Adrenal gland (tissue), 12 donors: ENCODE results near the gene LPP. TPM values are rescaled to one million over a fixed set of nuclear protein-coding genes. Genes with fewer than 3 reads are reported as not detected.
A peak's percentile ranks its signal among the peaks of the same experiment; 100 is the strongest.

ENCODE experiments used
- DNase-seq, 7 donors: peaks; one replicate each; pipeline ENCODE4 v3.0.0-alpha.2; 2019 to 2020
- H3K27ac ChIP-seq, 5 donors: fragments of 200-600 bp; sonication (generic) in 4 of 5; 1 replicate in 3 of 5; 2 replicates in 2 of 5; pipeline versions ENCODE4 v1.5.1 to v1.8.0; 2016 to 2020; ENCODE audit warnings: mild to moderate bottlenecking in 1 of 5
- H3K27me3 ChIP-seq: fragments of 200-600 bp; 2 replicates; pipeline ENCODE4 v1.8.0; 2021
- H3K36me3 ChIP-seq, 2 donors: fragments of 200-600 bp; replicated peaks in 1 of 2; 1 replicate in 1 of 2; 2 replicates in 1 of 2; pipeline versions ENCODE4 v1.5.1 to v1.8.0; 2018 to 2022
- H3K4me1 ChIP-seq, 2 donors: fragments of 200-600 bp; replicated peaks in 1 of 2; 1 replicate in 1 of 2; 2 replicates in 1 of 2; pipeline versions ENCODE4 v1.5.1 to v1.8.0; 2018 to 2021
- H3K4me3 ChIP-seq, 4 donors: fragments of 200-600 bp; sonication (generic) in 3 of 4; one replicate each; pipeline ENCODE4 v1.5.1; 2016 to 2018
- H3K9me3 ChIP-seq, 3 donors: fragments of 200-600 bp; sonication (generic) in 1 of 3; replicated peaks in 1 of 3; 1 replicate in 2 of 3; 2 replicates in 1 of 3; pipeline versions ENCODE4 v1.5.1 to v1.8.0; 2016 to 2021
- POLR2A ChIP-seq, 2 donors: fragments of 450-650 bp; IDR thresholded peaks; one replicate each; pipeline ENCODE4 v1.6.1; 2017; ENCODE audit warnings: antibody characterized with exemption in 2 of 2, mild to moderate bottlenecking in 2 of 2, moderate library complexity in 1 of 2
- WGBS, 4 donors: extraction: QIAGEN DNeasy Blood & Tissue Kit in 2 of 4; methylation state at CpG; one replicate each; pipeline versions ENCODE4 v1.1.5 to v1.1.7; 2013 to 2017; 5-methylcytosine and 5-hydroxymethylcytosine counted together
- intact Hi-C, 2 donors: fragments of 100-400 bp; cut with DNase I; formaldehyde crosslinking; loops; one replicate each; pipeline versions ENCODE4 v1.14.1 to v1.15.0; 2022 to 2023
- polyA plus RNA-seq, 3 donors: library from polyadenylated mRNA; stranded (reverse); fragments of 200-250 nt in 2 of 3; fragments of 350-450 nt in 1 of 3; fragmentation: Illumina TruSeq in 1 of 3; extraction: RNeasy Lipid Tissue Mini Kit (QIAGEN cat#74804) in 1 of 3; gene quantifications; one replicate each; pipeline ENCODE4 v1.2.3, GENCODE V29; 2013 to 2014
- total RNA-seq, 9 donors: library from RNA; depleted of rRNA in 4 of 9; stranded (reverse); fragments of >200 nt in 4 of 9; fragments of 120-200 nt in 1 of 9; fragmentation: NEBNext Ultra II Directional in 1 of 9; extraction: Animal tissue kit (Norgen Biotek cat#: 25700) in 1 of 9; gene quantifications; one replicate each; pipeline versions ENCODE4 v1.1.0 to v1.2.4, GENCODE V29; 2013 to 2023
- TF ChIP-seq, protein P1 (sequence below), 6 experiments: fragments of 450-650 bp in 4 of 6; fragments of 200-600 bp in 2 of 6; sonication (generic) in 1 of 6; IDR thresholded peaks; 1 replicate in 5 of 6; 2 replicates in 1 of 6; pipeline versions ENCODE4 v1.5.1 to v1.8.0; 2016 to 2021; ENCODE audit warnings: antibody characterized with exemption in 6 of 6, mild to moderate bottlenecking in 2 of 6, moderate library complexity in 1 of 6
- donor health status: healthy with polysubstance abuse.
- donor health status: Bipolar disorder and iron deficiency.
- donor health status: DM: yes; HTN: yes; CAD: no.
- donor health status: DM: no; HTN: no; CAD: no.
- donor health status: DM: no; HTN: no; CAD: no.
- donor health status: DM: yes; HTN: yes; CAD: no.

Gene LPP
- total and polyA plus RNA-seq, 12 donors: 7.0 to 170 (median 101) TPM

DNA sequence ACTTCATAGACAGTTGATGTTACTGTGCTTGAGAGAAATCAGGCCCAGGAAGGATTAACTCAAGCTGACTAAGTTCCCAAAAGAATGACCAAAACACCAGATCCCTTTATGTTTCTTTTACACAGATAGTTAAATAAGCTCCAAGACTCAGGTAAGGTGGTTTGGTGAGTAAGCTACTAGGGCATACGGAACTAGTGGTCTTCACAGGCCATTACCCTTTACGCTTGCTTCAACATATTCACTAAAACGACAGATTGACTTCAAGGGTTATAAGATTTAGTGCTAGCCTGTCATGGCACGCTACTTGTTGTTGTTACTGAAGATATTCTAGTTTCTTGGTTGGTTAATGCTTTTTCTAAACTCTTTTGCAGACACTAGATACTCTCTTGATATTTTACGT is 369.3 kb downstream of the LPP start:
- no peaks in the 10 kb centered on the region for H3K36me3 ChIP-seq
- WGBS, 4 donors: 93 to 98% (median 97%) methylated on average over 5 of the region's 5 CpGs

DNA sequence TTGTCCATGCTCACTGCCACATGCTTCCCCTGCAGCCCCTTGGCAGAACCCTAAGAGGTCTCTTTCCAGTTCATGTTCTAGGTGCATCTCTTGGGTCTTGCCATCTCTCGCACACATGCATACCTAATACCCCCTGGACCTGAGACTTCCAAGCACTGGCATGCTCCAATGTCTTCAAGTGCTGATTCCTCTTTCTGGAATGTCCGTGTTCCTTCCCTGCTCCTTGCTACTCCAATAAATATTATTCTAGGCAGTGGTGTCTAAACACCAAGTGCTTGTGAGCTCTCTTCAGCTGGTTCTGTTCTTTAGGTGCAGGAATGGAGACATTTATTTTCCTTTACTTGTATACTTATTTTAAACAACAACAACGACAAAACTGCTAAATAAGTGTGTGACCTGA is 370.1 kb downstream of the LPP start:
- no peak for TF ChIP-seq POLR2A (IDR thresholded peaks at IDR 0.05)
- H3K27ac ChIP-seq: no peak overlapping the region
- peaks cover 6 to 8% of the 10 kb centered on the region in 2 donors for H3K4me1 ChIP-seq
- no peaks in the 10 kb centered on the region for H3K27me3 ChIP-seq
- DNase-seq: no peak
- H3K36me3 ChIP-seq: no peaks in the 10 kb centered on the region
- intact Hi-C loops: no loop called here
- no peaks in the 10 kb centered on the region for H3K9me3 ChIP-seq
- WGBS, 4 donors: 55 to 92% (median 60%) methylated on average over 3 of the region's 3 CpGs
- H3K4me3 ChIP-seq: no peak overlapping the region

More for the DNA sequence above, 369.3 kb downstream of the LPP start:
- no peak overlapping the region for H3K4me3 ChIP-seq
- TF ChIP-seq, protein P1, sequence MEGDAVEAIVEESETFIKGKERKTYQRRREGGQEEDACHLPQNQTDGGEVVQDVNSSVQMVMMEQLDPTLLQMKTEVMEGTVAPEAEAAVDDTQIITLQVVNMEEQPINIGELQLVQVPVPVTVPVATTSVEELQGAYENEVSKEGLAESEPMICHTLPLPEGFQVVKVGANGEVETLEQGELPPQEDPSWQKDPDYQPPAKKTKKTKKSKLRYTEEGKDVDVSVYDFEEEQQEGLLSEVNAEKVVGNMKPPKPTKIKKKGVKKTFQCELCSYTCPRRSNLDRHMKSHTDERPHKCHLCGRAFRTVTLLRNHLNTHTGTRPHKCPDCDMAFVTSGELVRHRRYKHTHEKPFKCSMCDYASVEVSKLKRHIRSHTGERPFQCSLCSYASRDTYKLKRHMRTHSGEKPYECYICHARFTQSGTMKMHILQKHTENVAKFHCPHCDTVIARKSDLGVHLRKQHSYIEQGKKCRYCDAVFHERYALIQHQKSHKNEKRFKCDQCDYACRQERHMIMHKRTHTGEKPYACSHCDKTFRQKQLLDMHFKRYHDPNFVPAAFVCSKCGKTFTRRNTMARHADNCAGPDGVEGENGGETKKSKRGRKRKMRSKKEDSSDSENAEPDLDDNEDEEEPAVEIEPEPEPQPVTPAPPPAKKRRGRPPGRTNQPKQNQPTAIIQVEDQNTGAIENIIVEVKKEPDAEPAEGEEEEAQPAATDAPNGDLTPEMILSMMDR (IDR thresholded peaks at IDR 0.05): no peak
- no peak for TF ChIP-seq POLR2A (IDR thresholded peaks at IDR 0.05)
- intact Hi-C loops: no loop called here
- no peaks in the 10 kb centered on the region for H3K27me3 ChIP-seq
- no peak overlapping the region for H3K27ac ChIP-seq
- H3K9me3 ChIP-seq: no peaks in the 10 kb centered on the region
- H3K4me1 ChIP-seq: peaks cover 6 to 8% of the 10 kb centered on the region in 2 donors
- no peak for DNase-seq

DNA sequence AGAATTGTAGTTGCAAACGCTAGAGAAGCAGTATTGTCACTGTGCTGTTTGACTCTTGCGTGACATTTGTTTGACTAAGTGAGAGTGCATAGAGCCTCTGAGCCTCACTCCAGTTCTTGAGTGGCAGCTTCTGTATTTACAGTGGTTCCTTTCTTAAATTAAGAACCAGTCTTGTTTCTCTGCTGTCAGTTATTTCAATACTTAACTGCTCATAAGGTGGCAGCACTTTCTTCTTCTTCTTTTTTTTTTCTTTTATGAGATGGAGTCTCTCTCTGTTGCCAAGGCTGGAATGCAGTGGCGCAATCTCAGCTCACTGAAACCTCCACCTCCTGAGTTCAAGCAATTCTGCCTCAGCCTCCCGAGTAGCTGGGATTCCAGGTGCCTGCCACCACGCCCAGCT is 372.1 kb downstream of the LPP start:
- H3K27ac ChIP-seq: no peak overlapping the region
- H3K27me3 ChIP-seq: no peaks in the 10 kb centered on the region
- H3K4me1 ChIP-seq: peaks cover 8 to 9% of the 10 kb centered on the region in 2 donors
- DNase-seq: peak in 6 of 7 donors; percentile 27 to 65 (median 38)
- no peak overlapping the region for H3K4me3 ChIP-seq
- no peaks in the 10 kb centered on the region for H3K36me3 ChIP-seq
- TF ChIP-seq, protein P1 (IDR thresholded peaks at IDR 0.05): peak in 2 of 6 experiments; percentile 4 to 26
- TF ChIP-seq POLR2A (IDR thresholded peaks at IDR 0.05): no peak
- WGBS, 4 donors: 78 to 83% (median 81%) methylated on average over 5 of the region's 5 CpGs
- H3K9me3 ChIP-seq: no peaks in the 10 kb centered on the region
- intact Hi-C loops: no loop called here

DNA sequence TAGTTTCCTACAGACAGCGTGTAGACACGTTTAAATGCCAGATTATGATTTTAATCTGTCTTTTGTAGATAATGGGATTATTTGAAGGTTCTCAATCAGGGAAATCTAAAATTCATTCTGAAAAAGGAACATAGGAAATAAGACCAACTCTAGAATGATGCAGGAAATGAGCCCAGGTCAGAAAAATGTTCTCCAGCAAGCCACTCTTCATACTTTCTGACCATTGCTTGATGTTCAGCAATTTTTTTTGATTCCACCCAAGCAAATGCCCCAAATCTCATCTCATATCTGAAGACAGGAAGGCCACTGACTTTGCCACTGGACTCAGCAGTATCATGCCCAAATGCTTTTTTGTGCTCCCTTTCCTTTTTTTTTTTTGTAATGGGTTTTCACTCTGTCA is 373.4 kb downstream of the LPP start:
- TF ChIP-seq, protein P1 (IDR thresholded peaks at IDR 0.05): no peak
- no peak for TF ChIP-seq POLR2A (IDR thresholded peaks at IDR 0.05)
- DNase-seq: no peak
- intact Hi-C loops: no loop called here
- peaks cover 2 to 11% of the 10 kb centered on the region in 2 donors for H3K4me1 ChIP-seq
- H3K36me3 ChIP-seq: no peaks in the 10 kb centered on the region
- 91 to 100% (median 95%) methylated on average over 2 of the region's 2 CpGs for WGBS, 4 donors
- no peak overlapping the region for H3K27ac ChIP-seq
- no peak overlapping the region for H3K4me3 ChIP-seq
- no peaks in the 10 kb centered on the region for H3K27me3 ChIP-seq
- no peaks in the 10 kb centered on the region for H3K9me3 ChIP-seq

DNA sequence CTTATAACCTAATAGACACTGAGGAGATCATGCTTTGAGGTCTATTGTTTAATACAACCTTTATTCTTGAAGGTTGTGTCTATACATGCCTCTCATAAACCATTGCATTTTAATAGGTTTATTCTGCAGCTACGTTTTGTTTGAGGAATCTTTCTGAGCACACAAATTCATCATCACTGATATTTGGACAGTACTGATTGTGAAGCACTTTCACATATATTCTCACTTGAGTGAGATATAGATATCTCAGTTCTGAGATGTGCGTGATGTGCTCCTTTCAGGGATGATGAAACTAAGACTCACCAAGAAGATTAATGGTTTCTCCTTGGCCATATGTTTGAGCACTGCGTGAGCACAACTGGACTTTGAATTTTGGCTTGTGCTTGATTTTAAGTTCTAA is 374.4 kb downstream of the LPP start:
- no peaks in the 10 kb centered on the region for H3K9me3 ChIP-seq
- H3K4me3 ChIP-seq: no peak overlapping the region
- H3K27me3 ChIP-seq: no peaks in the 10 kb centered on the region
- TF ChIP-seq, protein P1 (IDR thresholded peaks at IDR 0.05): no peak
- no peak for TF ChIP-seq POLR2A (IDR thresholded peaks at IDR 0.05)
- H3K27ac ChIP-seq: no peak overlapping the region
- H3K36me3 ChIP-seq: no peaks in the 10 kb centered on the region
- H3K4me1 ChIP-seq: peaks cover 0 to 15% of the 10 kb centered on the region in 2 donors
- 91 to 95% (median 93%) methylated on average over 3 of the region's 3 CpGs for WGBS, 4 donors
- intact Hi-C loops: no loop called here
- DNase-seq: no peak
